Hepatocyte (in vitro differentiated cells): ENCODE data around the gene PPIG.

ENCODE experiments used
- EZH2 ChIP-seq: fragments of 200-600 bp; sonication (generic); IDR thresholded peaks from 2 replicates; pipeline ENCODE4 v1.6.1; 2016; ENCODE audit warnings: antibody characterized with exemption, mild to moderate bottlenecking, borderline replicate concordance
- EZH2phosphoT487 ChIP-seq: fragments of 200-600 bp; sonication (generic); IDR thresholded peaks from one replicate; pipeline ENCODE4 v1.6.1; 2018; ENCODE audit warnings: antibody characterized with exemption, mild to moderate bottlenecking, low read depth, moderate library complexity; ENCODE audit not compliant: unreplicated experiment, severe bottlenecking
- TF ChIP-seq, protein P1 (sequence below): fragments of 200-600 bp; sonication (generic); IDR thresholded peaks from 2 replicates; pipeline ENCODE4 v1.5.1; 2016; ENCODE audit warnings: antibody characterized with exemption, mild to moderate bottlenecking; ENCODE audit not compliant: poor library complexity

DNA sequence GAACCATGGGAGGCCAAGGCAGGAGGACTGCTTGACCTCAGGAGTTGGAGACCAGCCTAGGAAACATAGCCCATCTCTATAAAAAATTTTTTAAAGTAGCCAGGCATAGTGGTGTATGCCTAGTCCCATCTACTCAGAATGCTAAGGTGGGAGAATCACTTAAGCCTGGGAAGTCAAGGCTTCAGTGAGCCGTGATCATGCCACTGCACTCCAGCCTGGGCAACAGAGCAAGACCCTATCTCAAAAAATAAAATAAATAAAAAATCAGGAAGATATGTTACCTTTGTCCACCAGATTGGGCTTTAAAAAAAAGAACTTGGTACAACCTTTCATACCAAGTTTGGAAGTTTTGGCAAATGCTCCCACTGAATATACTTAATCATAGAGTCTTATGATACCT, 74.7 kb downstream of the PPIG start:
- TF ChIP-seq EZH2, result no peak
- TF ChIP-seq, protein P1, sequence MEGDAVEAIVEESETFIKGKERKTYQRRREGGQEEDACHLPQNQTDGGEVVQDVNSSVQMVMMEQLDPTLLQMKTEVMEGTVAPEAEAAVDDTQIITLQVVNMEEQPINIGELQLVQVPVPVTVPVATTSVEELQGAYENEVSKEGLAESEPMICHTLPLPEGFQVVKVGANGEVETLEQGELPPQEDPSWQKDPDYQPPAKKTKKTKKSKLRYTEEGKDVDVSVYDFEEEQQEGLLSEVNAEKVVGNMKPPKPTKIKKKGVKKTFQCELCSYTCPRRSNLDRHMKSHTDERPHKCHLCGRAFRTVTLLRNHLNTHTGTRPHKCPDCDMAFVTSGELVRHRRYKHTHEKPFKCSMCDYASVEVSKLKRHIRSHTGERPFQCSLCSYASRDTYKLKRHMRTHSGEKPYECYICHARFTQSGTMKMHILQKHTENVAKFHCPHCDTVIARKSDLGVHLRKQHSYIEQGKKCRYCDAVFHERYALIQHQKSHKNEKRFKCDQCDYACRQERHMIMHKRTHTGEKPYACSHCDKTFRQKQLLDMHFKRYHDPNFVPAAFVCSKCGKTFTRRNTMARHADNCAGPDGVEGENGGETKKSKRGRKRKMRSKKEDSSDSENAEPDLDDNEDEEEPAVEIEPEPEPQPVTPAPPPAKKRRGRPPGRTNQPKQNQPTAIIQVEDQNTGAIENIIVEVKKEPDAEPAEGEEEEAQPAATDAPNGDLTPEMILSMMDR, result no peak
- no peak for TF ChIP-seq EZH2phosphoT487
